Neural cell (in vitro differentiated cells): ENCODE results near the gene PTGR1. TPM values are rescaled to one million over a fixed set of nuclear protein-coding genes. Genes with fewer than 3 reads are reported as not detected.

Experiments used
- H2AFZ ChIP-seq: fragments of 200-600, 300-800 bp; sonication (generic), shearing (Covaris generic); 2 replicates; pipeline ENCODE4 v1.6.0; 2014; ENCODE audit warnings: low read depth, mild to moderate bottlenecking, antibody characterized with exemption, low read length, moderate library complexity
- H3F3A ChIP-seq: fragments of 200-600 bp; shearing (Covaris generic); 2 replicates; pipeline ENCODE4 v1.6.1; 2016; ENCODE audit warnings: mild to moderate bottlenecking, moderate library complexity, mixed read lengths, antibody characterized with exemption, low read length; ENCODE audit not compliant: insufficient read depth, poor library complexity, severe bottlenecking
- H3K27ac ChIP-seq: fragments of 200-600, 300-800 bp; sonication (generic), shearing (Covaris generic); 2 replicates; pipeline ENCODE4 v1.5.1; 2014; ENCODE audit warnings: mild to moderate bottlenecking, low read length, moderate library complexity
- H3K27me3 ChIP-seq: fragments of 300-800, 200-600 bp; sonication (generic), shearing (Covaris generic); 2 replicates; pipeline ENCODE4 v1.6.0; 2014; ENCODE audit warnings: mild to moderate bottlenecking, low read depth, low read length, moderate library complexity; ENCODE audit not compliant: insufficient read depth
- H3K36me3 ChIP-seq: fragments of 300-800, 200-600 bp; sonication (generic), shearing (Covaris generic); 2 replicates; pipeline ENCODE4 v1.5.1; 2014; ENCODE audit warnings: mild to moderate bottlenecking, antibody characterized with exemption, low read length, moderate library complexity; ENCODE audit not compliant: insufficient read depth
- H3K4me2 ChIP-seq: fragments of 300-800, 200-600 bp; sonication (generic), shearing (Covaris generic); 2 replicates; pipeline ENCODE4 v1.6.0; 2014; ENCODE audit warnings: mild to moderate bottlenecking, low read length
- H3K4me3 ChIP-seq: fragments of 300-800, 200-600 bp; sonication (generic), shearing (Covaris generic); 2 replicates; pipeline ENCODE4 v1.5.1; 2014; ENCODE audit warnings: mild to moderate bottlenecking, low read length, moderate library complexity
- H3K79me2 ChIP-seq: fragments of 200-600 bp; shearing (Covaris generic); replicated peaks from 2 replicates; pipeline ENCODE4 v1.6.0; 2014; ENCODE audit warnings: mild to moderate bottlenecking, low read length, moderate library complexity; ENCODE audit not compliant: insufficient read depth
- H3K9ac ChIP-seq: fragments of 300-800, 200-600 bp; sonication (generic), shearing (Covaris generic); 2 replicates; pipeline ENCODE4 v1.6.1; 2016; ENCODE audit warnings: mild to moderate bottlenecking, low read length, mixed read lengths
- H3K9me2 ChIP-seq: fragments of 200-600 bp; shearing (Covaris generic); 2 replicates; pipeline ENCODE4 v1.6.1; 2016; ENCODE audit warnings: mild to moderate bottlenecking, low read length, mixed read lengths; ENCODE audit not compliant: insufficient read depth
- H3K9me3 ChIP-seq: fragments of 200-600, 300-800 bp; sonication (generic), shearing (Covaris generic); 2 replicates; pipeline ENCODE4 v1.6.1; 2016; ENCODE audit warnings: mild to moderate bottlenecking, mixed run types, low read length, moderate library complexity, mixed read lengths
- H4K20me1 ChIP-seq: fragments of 200-600 bp; shearing (Covaris generic); 2 replicates; pipeline ENCODE4 v1.6.1; 2016; ENCODE audit warnings: mild to moderate bottlenecking, mixed run types; ENCODE audit not compliant: insufficient read depth
- EP300 ChIP-seq: fragments of 450-650 bp; conservative IDR thresholded peaks from 2 replicates; pipeline ENCODE4 v1.6.1; 2014; ENCODE audit warnings: antibody characterized with exemption, mild to moderate bottlenecking, moderate library complexity; ENCODE audit not compliant: poor library complexity, severe bottlenecking
- EZH2 ChIP-seq: fragments of 200-600, 300-800 bp; shearing (Covaris generic), sonication (generic); IDR thresholded peaks from 2 replicates; pipeline ENCODE4 v1.6.1; 2014; ENCODE audit warnings: antibody characterized with exemption, low read length, borderline replicate concordance, mild to moderate bottlenecking; ENCODE audit not compliant: insufficient read depth, poor library complexity, severe bottlenecking
- MXI1 ChIP-seq: fragments of 450-650 bp; conservative IDR thresholded peaks from 2 replicates; pipeline ENCODE4 v1.6.1; 2014; ENCODE audit warnings: antibody characterized with exemption, mild to moderate bottlenecking; ENCODE audit not compliant: poor library complexity, severe bottlenecking
- POLR2AphosphoS5 ChIP-seq: IDR thresholded peaks from 2 replicates; pipeline ENCODE4 v1.6.1; 2012
- RAD21 ChIP-seq: fragments of 450-650 bp; conservative IDR thresholded peaks from 2 replicates; pipeline ENCODE4 v1.6.1; 2014; ENCODE audit warnings: antibody characterized with exemption, mild to moderate bottlenecking, moderate library complexity
- REST ChIP-seq: IDR thresholded peaks from 2 replicates; pipeline ENCODE4 v1.6.1; 2012; ENCODE audit warnings: borderline replicate concordance
- SMC3 ChIP-seq: fragments of 450-650 bp; conservative IDR thresholded peaks from 2 replicates; pipeline ENCODE4 v1.6.1; 2014; ENCODE audit warnings: antibody characterized with exemption, mild to moderate bottlenecking, moderate library complexity; ENCODE audit not compliant: poor library complexity
- TAF1 ChIP-seq: IDR thresholded peaks from 2 replicates; pipeline ENCODE4 v1.6.1; 2012; ENCODE audit warnings: low read depth
- polyA plus RNA-seq: library from polyadenylated mRNA; depleted of rRNA; stranded (reverse); fragments of >200 nt; gene quantifications from 2 replicates; pipeline ENCODE4 v1.2.3, GENCODE V29; 2014
- TF ChIP-seq, protein P1 (sequence below): fragments of 450-650 bp; IDR thresholded peaks from 2 replicates; pipeline ENCODE4 v1.5.1; 2014; ENCODE audit warnings: antibody characterized with exemption, mild to moderate bottlenecking, moderate library complexity; ENCODE audit not compliant: poor library complexity, severe bottlenecking

Gene PTGR1
- polyA plus RNA-seq, 1 donor from 2014 or later = 6.6 TPM

DNA sequence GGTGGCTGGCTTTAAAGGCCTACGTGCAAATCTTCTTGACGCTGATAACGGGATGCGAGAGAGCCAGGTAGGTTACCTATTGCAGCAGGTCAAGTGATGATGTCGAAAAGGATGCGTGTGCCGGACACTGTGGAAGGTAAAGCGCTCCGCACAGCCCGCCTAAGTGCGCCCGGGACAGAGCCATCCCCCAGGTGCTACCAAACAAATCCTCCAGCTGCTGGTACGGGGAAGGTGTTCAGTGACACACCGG lies 31.4 kb upstream of the PTGR1 start:
- peak overlapping the region; percentile 81 for H3K4me2 ChIP-seq
- H3F3A ChIP-seq = no peaks in the 10 kb centered on the region
- H3K79me2 ChIP-seq = peaks cover 34% of the 10 kb centered on the region
- H4K20me1 ChIP-seq = no peaks in the 10 kb centered on the region
- peak overlapping the region; percentile 83 for H3K9ac ChIP-seq
- H3K27ac ChIP-seq = peak overlapping the region; percentile 68
- H3K4me3 ChIP-seq = peak overlapping the region; percentile 95
- H3K36me3 ChIP-seq = no peaks in the 10 kb centered on the region
- no peaks in the 10 kb centered on the region for H3K9me3 ChIP-seq
- no peaks in the 10 kb centered on the region for H3K27me3 ChIP-seq
- no peaks in the 10 kb centered on the region for H3K9me2 ChIP-seq
- TF ChIP-seq SMC3 (peak; percentile 53), MXI1 (peak; percentile 92)
- TF ChIP-seq, protein P1, sequence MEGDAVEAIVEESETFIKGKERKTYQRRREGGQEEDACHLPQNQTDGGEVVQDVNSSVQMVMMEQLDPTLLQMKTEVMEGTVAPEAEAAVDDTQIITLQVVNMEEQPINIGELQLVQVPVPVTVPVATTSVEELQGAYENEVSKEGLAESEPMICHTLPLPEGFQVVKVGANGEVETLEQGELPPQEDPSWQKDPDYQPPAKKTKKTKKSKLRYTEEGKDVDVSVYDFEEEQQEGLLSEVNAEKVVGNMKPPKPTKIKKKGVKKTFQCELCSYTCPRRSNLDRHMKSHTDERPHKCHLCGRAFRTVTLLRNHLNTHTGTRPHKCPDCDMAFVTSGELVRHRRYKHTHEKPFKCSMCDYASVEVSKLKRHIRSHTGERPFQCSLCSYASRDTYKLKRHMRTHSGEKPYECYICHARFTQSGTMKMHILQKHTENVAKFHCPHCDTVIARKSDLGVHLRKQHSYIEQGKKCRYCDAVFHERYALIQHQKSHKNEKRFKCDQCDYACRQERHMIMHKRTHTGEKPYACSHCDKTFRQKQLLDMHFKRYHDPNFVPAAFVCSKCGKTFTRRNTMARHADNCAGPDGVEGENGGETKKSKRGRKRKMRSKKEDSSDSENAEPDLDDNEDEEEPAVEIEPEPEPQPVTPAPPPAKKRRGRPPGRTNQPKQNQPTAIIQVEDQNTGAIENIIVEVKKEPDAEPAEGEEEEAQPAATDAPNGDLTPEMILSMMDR = no peak
- peak overlapping the region; percentile 59 for H2AFZ ChIP-seq

DNA sequence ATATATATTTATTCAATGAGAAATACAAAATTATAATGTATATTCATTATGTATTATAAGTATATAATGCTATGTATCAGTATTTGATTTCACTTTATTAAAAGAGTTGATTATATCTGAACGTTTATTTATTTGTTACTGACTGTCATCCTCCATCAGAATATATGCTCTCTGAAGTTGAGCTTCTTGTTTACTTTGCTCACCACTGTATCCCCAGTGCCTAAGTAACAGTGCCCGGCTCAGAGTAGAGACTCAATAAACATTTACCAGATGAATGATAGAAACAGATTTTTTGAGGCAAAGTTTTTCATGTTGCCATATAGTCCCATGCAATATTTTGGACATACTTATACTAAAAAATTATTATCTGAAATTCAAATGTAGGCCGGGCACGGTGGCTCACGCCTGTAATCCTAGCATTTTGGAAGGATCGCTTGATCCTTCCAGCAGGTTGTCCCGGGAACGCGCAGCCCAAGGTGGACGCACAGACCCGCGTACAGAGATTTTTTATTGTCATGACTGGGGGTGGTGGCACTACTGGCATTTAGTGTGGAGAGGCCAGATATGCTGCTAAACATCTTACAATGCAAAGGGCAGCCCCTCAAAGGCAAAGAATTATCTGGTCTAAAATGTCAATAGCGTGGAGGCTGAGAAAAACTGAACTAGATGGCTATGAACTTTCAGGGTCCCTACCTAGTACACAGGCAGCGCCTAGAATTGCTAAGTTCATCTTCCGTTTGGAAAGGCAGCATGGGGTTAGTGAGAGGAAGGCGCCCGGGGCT lies 30.9 kb upstream of the PTGR1 start:
- Histone ChIP-seq H3K4me3 (peak overlapping the region; percentile 95), H2AFZ (peak overlapping the region; percentile 59), H3K9me2 (no peaks in the 10 kb centered on the region), H3K9ac (peak overlapping the region; percentile 83), H3F3A (no peaks in the 10 kb centered on the region), H3K79me2 (peaks cover 34% of the 10 kb centered on the region), H3K9me3 (no peaks in the 10 kb centered on the region), H3K36me3 (no peaks in the 10 kb centered on the region), H3K4me2 (peak overlapping the region; percentile 81), H3K27ac (peak overlapping the region; percentile 68), H3K27me3 (no peaks in the 10 kb centered on the region), H4K20me1 (no peaks in the 10 kb centered on the region)
- no peak for TF ChIP-seq EZH2
- no peak for TF ChIP-seq REST
- no peak for TF ChIP-seq MXI1
- no peak for TF ChIP-seq RAD21
- TF ChIP-seq SMC3 = no peak
- no peak for TF ChIP-seq POLR2AphosphoS5
- TF ChIP-seq EP300 = no peak
- TF ChIP-seq, protein P1 = no peak
- no peak for TF ChIP-seq TAF1
